IPS-18a (cell line): ENCODE data around the gene TTLL1.

ENCODE experiments used
- H3K27ac ChIP-seq: one replicate; pipeline ENCODE4 v1.5.1; 2013; ENCODE audit warnings: low read length
- H3K27me3 ChIP-seq: one replicate; pipeline ENCODE4 v1.6.1; 2013; ENCODE audit warnings: mild to moderate bottlenecking, low read length; ENCODE audit not compliant: control insufficient read depth, insufficient read depth
- H3K36me3 ChIP-seq: one replicate; pipeline ENCODE4 v1.6.1; 2013; ENCODE audit warnings: low read depth, low read length; ENCODE audit not compliant: control insufficient read depth
- H3K4me1 ChIP-seq: one replicate; pipeline ENCODE4 v1.6.1; 2013; ENCODE audit warnings: low read depth, low read length; ENCODE audit not compliant: control insufficient read depth
- H3K4me3 ChIP-seq: one replicate; pipeline ENCODE4 v1.5.1; 2013; ENCODE audit warnings: low read length
- H3K9ac ChIP-seq: one replicate; pipeline ENCODE4 v1.6.1; 2013; ENCODE audit warnings: mild to moderate bottlenecking, low read length, moderate library complexity
- H3K9me3 ChIP-seq: one replicate; pipeline ENCODE4 v1.6.1; 2013; ENCODE audit warnings: low read depth, low read length; ENCODE audit not compliant: control insufficient read depth

The TTLL1 gene

DNA sequence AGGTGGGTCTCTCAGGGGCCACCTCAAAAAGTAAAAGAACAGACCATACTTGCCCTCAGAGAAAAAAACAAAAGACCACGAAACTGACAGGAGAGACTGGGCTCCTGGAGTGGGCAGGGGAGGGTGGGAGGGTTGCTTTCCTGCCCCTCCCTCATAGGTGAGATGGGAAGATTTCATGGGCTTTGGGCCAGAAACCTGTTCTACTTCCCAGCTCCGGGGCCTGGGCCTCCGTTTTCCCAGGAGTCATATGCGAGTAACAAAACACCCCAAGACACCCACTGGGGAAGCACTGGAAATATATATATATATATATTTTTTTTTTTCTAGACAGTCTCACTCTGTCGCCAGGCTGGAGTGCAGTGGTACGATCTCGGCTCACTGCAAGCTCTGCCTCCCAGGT lies 31.6 kb downstream of the TTLL1 start:
- H3K27me3 ChIP-seq = no peaks in the 10 kb centered on the region
- no peaks in the 10 kb centered on the region for H3K36me3 ChIP-seq
- H3K4me1 ChIP-seq = no peaks in the 10 kb centered on the region
- H3K9me3 ChIP-seq = no peaks in the 10 kb centered on the region
- H3K9ac ChIP-seq = no peak overlapping the region
- H3K4me3 ChIP-seq = no peak overlapping the region
- no peak overlapping the region for H3K27ac ChIP-seq

DNA sequence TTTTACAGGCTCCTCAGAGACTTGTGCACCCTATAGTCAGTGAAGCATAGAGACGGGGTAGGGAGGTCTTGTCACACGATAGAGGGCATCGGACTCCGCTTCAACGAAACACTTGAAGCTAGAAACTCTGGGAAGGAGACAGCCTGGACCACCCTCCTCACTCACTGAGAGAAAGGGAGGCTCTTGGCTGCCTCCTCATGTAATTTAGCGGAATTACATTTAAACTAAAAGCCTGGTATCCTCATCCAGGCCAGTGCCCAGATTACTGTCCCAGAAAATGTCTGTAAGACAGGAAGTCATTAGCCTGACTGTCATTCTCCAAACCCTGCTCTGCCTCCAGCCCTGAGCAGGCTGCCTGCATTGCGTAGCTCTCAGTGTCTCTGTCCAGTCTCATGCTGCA lies 36.0 kb downstream of the TTLL1 start:
- no peak overlapping the region for H3K9ac ChIP-seq
- H3K4me1 ChIP-seq = no peaks in the 10 kb centered on the region
- H3K4me3 ChIP-seq = no peak overlapping the region
- no peak overlapping the region for H3K27ac ChIP-seq
- no peaks in the 10 kb centered on the region for H3K27me3 ChIP-seq
- H3K36me3 ChIP-seq = no peaks in the 10 kb centered on the region
- H3K9me3 ChIP-seq = no peaks in the 10 kb centered on the region

DNA sequence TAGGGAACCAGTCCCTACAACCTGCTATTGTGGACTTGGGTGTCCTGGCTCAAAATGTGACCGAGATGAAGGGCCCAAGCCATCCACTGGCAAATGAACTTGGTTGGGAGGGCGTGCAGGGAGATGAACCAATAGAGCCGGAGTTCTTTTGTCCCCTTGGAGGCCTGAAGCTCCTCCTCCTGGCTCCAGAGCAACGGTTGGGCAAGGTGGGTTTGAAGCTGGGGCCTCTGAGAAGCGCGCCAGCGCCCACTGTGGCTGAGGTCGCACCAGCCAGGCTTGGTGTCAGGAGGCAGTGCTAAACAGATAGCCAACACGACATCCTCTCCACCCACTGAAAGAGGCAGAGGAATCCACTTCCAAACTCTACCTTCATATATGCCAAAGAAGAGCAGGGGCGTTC lies 38.2 kb downstream of the TTLL1 start:
- Histone ChIP-seq H3K27ac (no peak overlapping the region), H3K4me3 (no peak overlapping the region), H3K27me3 (no peaks in the 10 kb centered on the region), H3K9ac (no peak overlapping the region), H3K4me1 (no peaks in the 10 kb centered on the region), H3K9me3 (no peaks in the 10 kb centered on the region), H3K36me3 (no peaks in the 10 kb centered on the region)

DNA sequence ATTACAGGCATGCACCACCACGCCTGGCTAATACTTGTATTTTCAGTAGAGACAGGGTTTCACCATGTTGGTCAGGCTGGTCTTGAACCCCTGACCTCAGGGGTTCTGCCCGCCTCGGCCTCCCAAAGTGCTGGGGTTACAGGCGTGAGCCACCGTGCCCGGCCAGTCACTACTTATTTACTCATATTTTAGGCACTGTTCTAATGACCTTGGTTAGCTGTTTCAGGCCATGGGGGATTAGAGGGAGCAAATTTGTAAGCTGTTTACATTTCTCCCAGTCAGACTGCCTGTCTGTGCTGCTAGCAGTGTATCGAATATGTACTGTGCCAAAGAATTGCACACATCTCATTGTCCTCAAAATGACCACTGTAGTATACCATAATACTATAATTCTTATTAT lies 41.6 kb downstream of the TTLL1 start:
- no peak overlapping the region for H3K4me3 ChIP-seq
- H3K36me3 ChIP-seq = no peaks in the 10 kb centered on the region
- no peaks in the 10 kb centered on the region for H3K4me1 ChIP-seq
- no peak overlapping the region for H3K27ac ChIP-seq
- H3K9me3 ChIP-seq = no peaks in the 10 kb centered on the region
- no peak overlapping the region for H3K9ac ChIP-seq
- H3K27me3 ChIP-seq = no peaks in the 10 kb centered on the region

DNA sequence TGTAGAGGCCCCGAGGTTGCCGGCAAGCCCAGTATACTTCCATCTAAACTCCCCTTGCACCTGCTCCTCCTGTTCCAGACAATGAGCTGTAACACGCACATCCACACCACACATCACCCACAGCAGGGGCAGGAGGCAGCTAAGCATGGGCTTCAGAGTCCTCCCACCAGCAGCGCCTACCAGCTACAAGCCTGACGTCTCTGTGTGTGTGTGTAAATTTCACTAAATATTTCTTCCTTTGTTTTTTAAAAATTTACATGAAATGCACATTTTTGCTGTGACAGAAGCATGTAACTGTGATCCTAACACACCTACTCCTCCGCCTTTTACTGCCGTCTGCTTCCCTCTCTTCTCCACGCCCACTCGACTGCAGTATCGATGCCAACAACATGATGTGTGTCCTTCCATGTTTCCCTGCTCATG lies 44.9 kb downstream of the TTLL1 start:
- Histone ChIP-seq H3K9me3 (no peaks in the 10 kb centered on the region), H3K4me3 (no peak overlapping the region), H3K4me1 (no peaks in the 10 kb centered on the region), H3K27ac (no peak overlapping the region), H3K9ac (no peak overlapping the region), H3K27me3 (no peaks in the 10 kb centered on the region), H3K36me3 (no peaks in the 10 kb centered on the region)

DNA sequence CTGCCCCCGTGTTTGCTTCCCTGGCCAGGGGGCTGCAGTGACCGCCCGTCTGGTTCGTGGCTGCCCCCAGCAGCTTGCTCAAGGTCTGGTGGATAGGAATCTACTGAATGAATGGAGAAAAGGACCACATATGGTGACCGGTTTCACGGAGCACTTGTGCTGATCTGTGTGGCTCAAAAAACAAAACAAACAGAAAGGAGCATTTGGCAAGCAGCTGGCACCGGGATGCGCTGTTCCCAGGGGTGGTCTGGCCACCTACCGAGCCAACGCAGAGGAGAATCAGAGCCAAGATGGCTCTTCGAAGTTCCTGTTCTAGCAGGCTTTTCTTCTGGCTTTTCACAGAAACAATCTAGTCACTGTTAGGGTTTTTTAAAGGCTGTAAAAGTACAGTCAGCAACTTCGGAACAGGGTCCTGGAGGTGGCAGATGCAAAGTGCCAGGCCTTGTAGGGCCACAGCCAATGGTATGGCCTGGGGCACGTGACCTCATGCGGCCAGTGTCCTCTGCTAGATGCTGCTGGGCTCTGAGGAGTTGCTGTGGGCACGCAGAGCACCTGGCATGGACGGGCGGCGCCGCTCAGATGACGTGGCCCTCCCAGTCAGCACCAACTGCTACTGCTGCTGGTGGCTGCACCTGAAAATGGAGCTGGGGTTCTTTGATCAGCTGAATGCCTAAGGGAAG lies 47.0 kb downstream of the TTLL1 start:
- no peak overlapping the region for H3K27ac ChIP-seq
- no peaks in the 10 kb centered on the region for H3K27me3 ChIP-seq
- no peaks in the 10 kb centered on the region for H3K4me1 ChIP-seq
- H3K4me3 ChIP-seq = no peak overlapping the region
- no peaks in the 10 kb centered on the region for H3K36me3 ChIP-seq
- H3K9ac ChIP-seq = no peak overlapping the region
- H3K9me3 ChIP-seq = no peaks in the 10 kb centered on the region

DNA sequence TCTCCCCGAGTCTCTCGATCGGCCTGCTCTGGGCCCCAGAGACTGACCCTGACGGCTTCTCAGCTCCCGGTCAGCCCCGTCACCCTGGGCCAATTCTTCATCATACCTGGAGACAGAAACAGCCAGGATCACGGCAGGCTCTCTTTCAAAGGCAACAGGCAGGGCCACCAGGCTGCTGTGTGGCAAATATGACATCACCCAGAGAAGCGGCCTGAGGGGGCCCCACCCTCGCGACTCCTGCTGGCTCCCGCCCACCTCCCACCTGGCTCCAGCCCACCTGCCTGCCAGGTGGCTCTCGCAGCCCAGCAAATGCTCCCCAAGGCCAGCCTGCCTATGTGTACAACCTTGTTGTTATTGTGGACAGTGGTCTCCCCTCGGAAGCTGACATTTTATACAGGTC lies 49.4 kb downstream of the TTLL1 start:
- Histone ChIP-seq H3K4me3 (no peak overlapping the region), H3K9me3 (no peaks in the 10 kb centered on the region), H3K36me3 (no peaks in the 10 kb centered on the region), H3K27me3 (no peaks in the 10 kb centered on the region), H3K27ac (no peak overlapping the region), H3K9ac (no peak overlapping the region), H3K4me1 (no peaks in the 10 kb centered on the region)

DNA sequence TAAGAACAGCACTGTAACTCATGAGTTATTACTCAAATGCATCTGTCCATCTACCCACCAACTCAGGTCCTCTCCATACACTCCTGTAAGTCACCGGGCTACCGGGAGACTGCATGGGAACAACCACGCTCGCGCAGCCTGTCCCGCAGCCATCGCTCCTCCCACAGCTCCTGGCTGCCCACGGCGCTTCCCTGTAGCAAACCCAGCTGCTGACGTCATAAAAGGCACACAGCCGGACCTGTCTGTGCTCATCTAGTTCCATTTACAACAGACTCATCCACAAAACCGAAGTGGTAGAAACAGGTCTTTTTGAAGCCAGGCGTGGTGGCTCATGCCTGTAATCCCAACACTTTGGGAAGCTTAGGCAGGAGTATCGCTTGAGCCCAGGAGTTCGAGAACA lies 50.9 kb downstream of the TTLL1 start:
- Histone ChIP-seq H3K9ac (no peak overlapping the region), H3K4me1 (no peaks in the 10 kb centered on the region), H3K4me3 (no peak overlapping the region), H3K9me3 (no peaks in the 10 kb centered on the region), H3K36me3 (no peaks in the 10 kb centered on the region), H3K27me3 (no peaks in the 10 kb centered on the region), H3K27ac (no peak overlapping the region)

DNA sequence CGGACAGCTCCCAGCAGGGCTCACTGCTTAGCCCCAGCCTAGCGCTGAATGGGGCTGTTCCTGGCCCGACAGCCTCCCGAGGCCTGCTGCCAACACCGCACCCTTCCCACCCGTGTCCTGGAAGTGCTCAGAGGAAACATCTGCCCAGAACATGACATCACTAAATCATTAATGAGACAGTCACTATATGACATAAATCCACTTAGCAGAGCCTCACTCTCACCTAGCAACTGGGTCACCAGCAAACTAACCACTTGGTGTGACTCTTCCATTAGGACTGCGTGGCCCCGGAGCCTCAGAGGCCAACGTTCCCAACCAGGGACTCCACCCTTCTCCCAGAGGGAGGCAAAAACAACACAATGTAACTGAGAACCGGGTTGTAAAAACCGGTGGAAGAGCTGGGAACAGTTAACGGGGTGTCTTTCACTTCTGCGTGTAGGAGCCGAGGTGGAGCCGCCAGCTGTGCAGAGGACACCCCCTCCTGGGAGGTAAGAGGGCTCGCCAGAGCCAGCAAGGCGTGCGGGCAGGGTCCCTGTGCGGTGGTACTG lies 52.8 kb downstream of the TTLL1 start:
- H3K27ac ChIP-seq = no peak overlapping the region
- no peaks in the 10 kb centered on the region for H3K36me3 ChIP-seq
- no peaks in the 10 kb centered on the region for H3K4me1 ChIP-seq
- H3K4me3 ChIP-seq = no peak overlapping the region
- no peak overlapping the region for H3K9ac ChIP-seq
- no peaks in the 10 kb centered on the region for H3K9me3 ChIP-seq
- H3K27me3 ChIP-seq = no peaks in the 10 kb centered on the region

DNA sequence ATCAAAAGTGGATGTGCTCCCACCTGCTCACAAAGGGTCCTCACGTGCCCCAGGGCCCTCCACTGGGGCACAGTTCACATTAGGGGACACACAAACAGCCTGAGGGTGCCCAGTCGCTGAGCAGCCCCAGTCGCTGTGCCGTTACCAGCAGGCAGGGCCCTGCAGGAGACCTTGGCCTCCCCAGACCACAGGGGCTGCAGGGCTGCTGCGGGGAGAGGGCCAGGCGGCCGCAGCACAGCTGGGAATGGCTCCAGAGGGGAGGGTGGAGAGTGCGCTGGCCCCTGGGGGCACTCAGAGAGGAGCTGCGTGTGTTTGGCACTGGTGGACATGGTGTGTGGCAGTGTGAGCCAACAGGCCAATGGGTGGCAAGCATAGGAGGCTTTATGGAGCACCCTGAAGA lies 53.9 kb downstream of the TTLL1 start:
- Histone ChIP-seq H3K9ac (no peak overlapping the region), H3K9me3 (no peaks in the 10 kb centered on the region), H3K4me3 (no peak overlapping the region), H3K27me3 (no peaks in the 10 kb centered on the region), H3K36me3 (no peaks in the 10 kb centered on the region), H3K27ac (no peak overlapping the region), H3K4me1 (no peaks in the 10 kb centered on the region)

DNA sequence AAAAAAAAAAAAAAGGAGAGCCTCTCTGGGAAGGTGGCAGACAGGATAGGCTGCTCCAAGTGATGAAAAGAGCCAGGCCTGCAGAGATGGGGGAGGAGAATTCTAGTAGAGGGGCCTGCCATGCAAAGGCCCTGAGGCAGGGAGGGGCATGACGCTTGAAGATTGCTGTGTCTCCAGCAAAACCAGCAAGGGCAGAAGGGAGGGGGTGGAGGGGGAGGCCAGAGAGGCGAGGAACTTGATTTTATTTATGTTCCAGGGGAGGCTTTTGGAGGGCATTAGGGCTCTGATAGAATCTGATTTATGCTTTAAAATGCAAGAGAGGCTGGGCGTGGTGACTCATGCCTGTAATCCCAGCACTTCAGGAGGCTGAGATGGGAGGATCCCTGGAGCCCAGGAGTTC lies 57.6 kb downstream of the TTLL1 start:
- Histone ChIP-seq H3K27ac (no peak overlapping the region), H3K9me3 (no peaks in the 10 kb centered on the region), H3K4me1 (no peaks in the 10 kb centered on the region), H3K4me3 (no peak overlapping the region), H3K36me3 (no peaks in the 10 kb centered on the region), H3K27me3 (no peaks in the 10 kb centered on the region), H3K9ac (no peak overlapping the region)

DNA sequence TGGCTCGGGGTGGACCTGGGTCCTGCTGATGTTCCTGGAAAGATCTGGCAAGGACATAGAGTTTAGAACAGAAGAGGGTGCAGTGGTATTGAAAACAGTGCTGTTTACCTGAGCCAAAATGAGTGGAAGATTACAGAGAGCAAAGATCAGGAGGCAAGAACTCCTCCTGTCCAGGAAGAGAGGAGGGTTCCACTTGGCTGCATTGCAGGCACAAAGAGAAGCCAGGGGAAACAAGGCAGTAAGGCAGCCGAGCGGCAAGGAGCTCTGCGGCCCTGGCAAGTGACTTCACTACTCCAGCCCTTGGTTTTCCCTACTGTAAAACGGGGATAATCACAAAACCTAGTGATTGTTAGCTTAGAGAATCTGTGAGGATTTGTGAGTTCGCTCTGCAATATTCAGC lies 70.6 kb downstream of the TTLL1 start:
- no peak overlapping the region for H3K9ac ChIP-seq
- H3K36me3 ChIP-seq = no peaks in the 10 kb centered on the region
- H3K27me3 ChIP-seq = peaks cover 11% of the 10 kb centered on the region
- peaks cover 2% of the 10 kb centered on the region for H3K4me1 ChIP-seq
- H3K27ac ChIP-seq = no peak overlapping the region
- no peaks in the 10 kb centered on the region for H3K9me3 ChIP-seq
- no peak overlapping the region for H3K4me3 ChIP-seq
